H9 (cell line): ENCODE measurements around the gene LFNG. TPM values are rescaled to one million over a fixed set of nuclear protein-coding genes. Genes with fewer than 3 reads are reported as not detected.

Experiments used
- DNase-seq: peaks from one replicate; pipeline ENCODE4 v3.0.0-alpha.2; 2017
- H2AFZ ChIP-seq: one replicate; pipeline ENCODE4 v1.6.1; 2013; ENCODE audit warnings: mild to moderate bottlenecking, low read length, control low read depth, moderate library complexity
- H2AK5ac ChIP-seq: 2 replicates; pipeline ENCODE4 v1.6.1; 2013; ENCODE audit warnings: low read length, control low read depth, mixed read lengths; ENCODE audit not compliant: insufficient read length
- H2BK120ac ChIP-seq: one replicate; pipeline ENCODE4 v1.6.1; 2013; ENCODE audit warnings: low read depth, mild to moderate bottlenecking, low read length, control low read depth, inconsistent platforms; ENCODE audit not compliant: poor library complexity, severe bottlenecking
- H2BK12ac ChIP-seq: 2 replicates; pipeline ENCODE4 v1.6.1; 2013; ENCODE audit warnings: low read length, control low read depth, mixed read lengths, low read depth; ENCODE audit not compliant: insufficient read length
- H2BK15ac ChIP-seq: 2 replicates; pipeline ENCODE4 v1.6.1; 2013; ENCODE audit warnings: low read depth, low read length, control low read depth
- H2BK20ac ChIP-seq: one replicate; pipeline ENCODE4 v1.6.1; 2013; ENCODE audit warnings: low read depth, mild to moderate bottlenecking, low read length, control low read depth, inconsistent platforms; ENCODE audit not compliant: poor library complexity, severe bottlenecking
- H2BK5ac ChIP-seq: 2 replicates; pipeline ENCODE4 v1.6.1; 2013; ENCODE audit warnings: low read length, control low read depth, mixed read lengths; ENCODE audit not compliant: insufficient read length
- H3K14ac ChIP-seq: 2 replicates; pipeline ENCODE4 v1.6.1; 2013; ENCODE audit warnings: low read length, control low read depth; ENCODE audit not compliant: insufficient read depth
- H3K18ac ChIP-seq: 2 replicates; pipeline ENCODE4 v1.6.1; 2013; ENCODE audit warnings: low read depth, mild to moderate bottlenecking, mixed read lengths, low read length, control low read depth; ENCODE audit not compliant: insufficient read length
- H3K23ac ChIP-seq: 2 replicates; pipeline ENCODE4 v1.6.1; 2013; ENCODE audit warnings: low read length, control low read depth, mixed read lengths, low read depth; ENCODE audit not compliant: insufficient read length
- H3K23me2 ChIP-seq: 2 replicates; pipeline ENCODE4 v1.6.1; 2013; ENCODE audit warnings: low read depth, mild to moderate bottlenecking, mixed read lengths, low read length, control low read depth; ENCODE audit not compliant: insufficient read length, poor library complexity, severe bottlenecking
- H3K27ac ChIP-seq: 2 replicates; pipeline ENCODE4 v1.5.1; 2013; ENCODE audit warnings: low read length, control low read depth, mixed read lengths, low read depth; ENCODE audit not compliant: insufficient read length
- H3K27me3 ChIP-seq: 2 replicates; pipeline ENCODE4 v1.6.1; 2013; ENCODE audit warnings: low read length, control low read depth, inconsistent platforms; ENCODE audit not compliant: insufficient read depth
- H3K4ac ChIP-seq: 2 replicates; pipeline ENCODE4 v1.6.1; 2013; ENCODE audit warnings: low read depth, mild to moderate bottlenecking, control low read depth, inconsistent platforms, low read length, moderate library complexity
- H3K4me1 ChIP-seq: 2 replicates; pipeline ENCODE4 v1.6.1; 2013; ENCODE audit warnings: low read length, control low read depth, inconsistent platforms; ENCODE audit not compliant: insufficient read depth
- H3K4me2 ChIP-seq: 2 replicates; pipeline ENCODE4 v1.6.1; 2013; ENCODE audit warnings: low read length, control low read depth, mixed read lengths; ENCODE audit not compliant: insufficient read length, insufficient read depth
- H3K56ac ChIP-seq: 2 replicates; pipeline ENCODE4 v1.6.1; 2013; ENCODE audit warnings: low read depth, mild to moderate bottlenecking, mixed read lengths, low read length, control low read depth; ENCODE audit not compliant: insufficient read length
- H3K79me1 ChIP-seq: 2 replicates; pipeline ENCODE4 v1.6.1; 2013; ENCODE audit warnings: low read depth, mild to moderate bottlenecking, moderate library complexity, low read length, control low read depth, inconsistent platforms; ENCODE audit not compliant: insufficient read depth, poor library complexity, severe bottlenecking
- H3K79me2 ChIP-seq: 2 replicates; pipeline ENCODE4 v1.6.1; 2013; ENCODE audit warnings: low read length, control low read depth, inconsistent platforms; ENCODE audit not compliant: insufficient read depth
- H3K9ac ChIP-seq: 2 replicates; pipeline ENCODE4 v1.6.1; 2013; ENCODE audit warnings: low read length, control low read depth, mixed read lengths; ENCODE audit not compliant: insufficient read length; ENCODE audit errors: extremely low read depth
- H3K9me3 ChIP-seq: one replicate; pipeline ENCODE4 v1.6.1; 2013; ENCODE audit warnings: low read depth, low read length, inconsistent platforms; ENCODE audit not compliant: control insufficient read depth
- H3T11ph ChIP-seq: one replicate; pipeline ENCODE4 v1.6.1; 2013; ENCODE audit warnings: mild to moderate bottlenecking, low read length, control low read depth, inconsistent platforms
- H4K20me1 ChIP-seq: one replicate; pipeline ENCODE4 v1.6.1; 2013; ENCODE audit not compliant: control insufficient read depth, insufficient read length, insufficient read depth
- H4K5ac ChIP-seq: 2 replicates; pipeline ENCODE4 v1.6.1; 2013; ENCODE audit warnings: low read depth, mild to moderate bottlenecking, mixed read lengths, low read length, control low read depth; ENCODE audit not compliant: insufficient read length
- H4K8ac ChIP-seq: replicated peaks from 2 replicates; pipeline ENCODE4 v1.6.1; 2013; ENCODE audit warnings: low read length, control low read depth, mixed read lengths, low read depth; ENCODE audit not compliant: insufficient read length
- H4K91ac ChIP-seq: 2 replicates; pipeline ENCODE4 v1.6.1; 2013; ENCODE audit warnings: low read depth, mild to moderate bottlenecking, moderate library complexity, mixed read lengths, low read length, control low read depth; ENCODE audit not compliant: insufficient read length
- H3K27ac Mint-ChIP-seq, 3 experiments: 2 replicates in 2 of 3; 3 replicates in 1 of 3; pipeline ENCODE4 v1.8.0; 2020 to 2021; ENCODE audit warnings: mixed read lengths in 3 of 3, mild to moderate bottlenecking in 1 of 3, moderate library complexity in 1 of 3
- H3K27me3 Mint-ChIP-seq: 2 replicates; pipeline ENCODE4 v1.8.0; 2021; ENCODE audit warnings: low read depth, mild to moderate bottlenecking, moderate library complexity, mixed read lengths
- H3K36me3 Mint-ChIP-seq, 3 experiments: 2 replicates in 2 of 3; 3 replicates in 1 of 3; pipeline ENCODE4 v1.8.0; 2020 to 2021; ENCODE audit warnings: low read depth in 3 of 3, mixed read lengths in 3 of 3; ENCODE audit not compliant: insufficient read depth in 1 of 3
- H3K4me1 Mint-ChIP-seq, 2 experiments: 2 replicates each; pipeline ENCODE4 v1.8.0; 2020; ENCODE audit warnings: mixed read lengths in 2 of 2
- H3K4me3 Mint-ChIP-seq, 2 experiments: 2 replicates in 1 of 2; 3 replicates in 1 of 2; pipeline ENCODE4 v1.8.0; 2020 to 2021; ENCODE audit warnings: mild to moderate bottlenecking in 2 of 2, mixed read lengths in 2 of 2, moderate library complexity in 1 of 2
- H3K9me3 Mint-ChIP-seq, 2 experiments: 2 replicates in 1 of 2; 3 replicates in 1 of 2; pipeline ENCODE4 v1.8.0; 2020; ENCODE audit warnings: mild to moderate bottlenecking in 2 of 2, mixed read lengths in 2 of 2, moderate library complexity in 1 of 2
- CTCF ChIP-seq: fragments of 200-600 bp; sonication (generic); conservative IDR thresholded peaks from 3 replicates; pipeline ENCODE4 v1.8.0; 2021; ENCODE audit warnings: antibody characterized with exemption, mild to moderate bottlenecking
- WGBS: extraction: QIAGEN DNeasy Blood & Tissue Kit; methylation state at CpG from one replicate; pipeline ENCODE4 v1.1.7; 2013; ENCODE audit warnings: missing lambda C conversion rate, low lambda C conversion rate, mixed read lengths; ENCODE audit not compliant: insufficient read length; ENCODE audit errors: extremely low coverage; 5-methylcytosine and 5-hydroxymethylcytosine counted together
- total RNA-seq: library from RNA; stranded (reverse); gene quantifications from 2 replicates; pipeline ENCODE4 v1.2.1, GENCODE V29; 2021

The LFNG gene
- total RNA-seq, 1 experiment from 2014 or later, result 52.9 TPM

- Histone ChIP-seq H3K23me2 (no peaks in the 10 kb centered on the region), H3K27ac (no peak overlapping the region), H3K23ac (no peak overlapping the region), H2BK20ac (no peak overlapping the region), H4K8ac (no peak overlapping the region), H2BK15ac (no peak overlapping the region), H2AFZ (no peak overlapping the region), H3K79me1 (no peaks in the 10 kb centered on the region), H2BK120ac (no peak overlapping the region), H3T11ph (no peak overlapping the region), H4K5ac (no peak overlapping the region), H4K20me1 (no peaks in the 10 kb centered on the region), H3K4ac (no peak overlapping the region), H3K14ac (0 out of 2 replicates have a peak overlapping the region, but pooled peaks have one; percentile 2), H2AK5ac (no peak overlapping the region), H3K18ac (peak overlapping the region; percentile 55), H2BK5ac (no peak overlapping the region), H3K27me3 (no peaks in the 10 kb centered on the region), H3K4me1 (no peaks in the 10 kb centered on the region; the same call in 1 of the 2 replicates), H3K9me3 (no peaks in the 10 kb centered on the region), H3K79me2 (no peaks in the 10 kb centered on the region), H3K56ac (no peak overlapping the region), H2BK12ac (no peak overlapping the region), H4K91ac (no peak overlapping the region), H3K9ac (no peak overlapping the region), H3K4me2 (no peak overlapping the region)
- H3K9me3 Mint-ChIP-seq, result no peaks in the 10 kb centered on the region; a peak in 2 of 5 replicates
- peak overlapping the region in 2 of 3 experiments; percentile 89 to 97; a peak in 4 of 7 replicates for H3K27ac Mint-ChIP-seq
- WGBS, result no CpG with 5 or more reads among the region's 27 CpGs
- no peak overlapping the region for H3K4me3 Mint-ChIP-seq
- H3K4me1 Mint-ChIP-seq, result peaks cover 43 to 61% of the 10 kb centered on the region in 2 experiments
- H3K27me3 Mint-ChIP-seq, result no peaks in the 10 kb centered on the region; the same call in 1 of the 2 replicates
- no peak for DNase-seq
- H3K36me3 Mint-ChIP-seq, result no peaks in the 10 kb centered on the region
- no peak for TF ChIP-seq CTCF
Measured at GRCh38 chr7:2499719-2500430, 19.7 kb upstream of the LFNG start.
